ENCODE data around the gene EDAR. TPM values are rescaled to one million over a fixed set of nuclear protein-coding genes. Genes with fewer than 3 reads are reported as not detected.

EDAR gene
- total and polyA plus RNA-seq, 2 of the 4 experiments (the other 2 are of a cell fraction) = not detected

DNA sequence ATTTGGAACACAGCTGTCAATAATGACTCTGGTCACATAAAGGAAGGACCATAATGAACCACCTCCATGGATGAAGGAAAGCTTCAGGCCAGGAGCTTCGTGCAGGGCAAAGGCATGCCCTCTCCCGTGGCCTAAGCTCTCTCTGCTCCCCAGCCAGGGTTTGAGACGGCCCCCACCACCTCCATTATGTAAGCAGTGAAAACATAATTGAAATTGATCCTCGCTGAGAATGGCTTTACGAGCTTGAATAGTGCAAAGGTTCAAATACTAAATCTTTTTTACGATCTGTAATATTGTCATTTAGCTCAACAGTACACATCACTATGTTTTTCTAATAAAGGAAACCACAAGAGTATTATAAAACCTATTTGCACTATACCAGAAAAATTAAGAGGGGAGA, 5.2 kb upstream of the EDAR start:
- H2BK20ac ChIP-seq (ENCODE audit: low read depth, low read length) = no peak overlapping the region

More for the DNA sequence above, 5.2 kb upstream of the EDAR start:
- Histone ChIP-seq H2AFZ (replicated peaks; ENCODE audit: low read length, poor library complexity) (no peak overlapping the region), H3K9ac (ENCODE audit: low read depth, low read length) (no peak overlapping the region), H4K8ac (ENCODE audit: low read depth in 2 of 2, low read length in 2 of 2) (no peak overlapping the region), H2AK9ac (replicated peaks; ENCODE audit: low read depth, low read length, poor library complexity) (no peak overlapping the region), H2BK15ac (ENCODE audit: low read depth, low read length) (no peak overlapping the region), H2AK5ac (ENCODE audit: low read depth, low read length) (no peak overlapping the region), H3K56ac (ENCODE audit: extremely low read depth, insufficient read depth, low read length) (no peak overlapping the region), H3K4me1 (ENCODE audit: control insufficient read depth, insufficient read depth, low read length) (no peaks in the 10 kb centered on the region; the same call in 1 of the 2 replicates), H3K9me1 (ENCODE audit: insufficient read depth, low read length) (no peaks in the 10 kb centered on the region), H3K27me3 (ENCODE audit: control insufficient read depth, insufficient read depth, low read length) (peaks cover 54% of the 10 kb centered on the region), H4K91ac (ENCODE audit: insufficient read depth, low read depth, low read length) (no peak overlapping the region), H2BK120ac (ENCODE audit: low read depth, low read length) (no peak overlapping the region), H3K27ac (ENCODE audit: insufficient read depth, low read length) (no peak overlapping the region), H3K36me3 (ENCODE audit: control insufficient read depth, insufficient read depth, low read length) (no peaks in the 10 kb centered on the region), H3K79me1 (ENCODE audit: low read depth in 1 of 2, low read length in 2 of 2) (no peaks in the 10 kb centered on the region), H4K5ac (ENCODE audit: low read depth, low read length) (no peak overlapping the region), H3K9me3 (ENCODE audit: control insufficient read depth, insufficient read depth, low read length) (no peaks in the 10 kb centered on the region), H3K23ac (ENCODE audit: low read depth, low read length) (no peak overlapping the region), H3K4me2 (ENCODE audit: low read depth, low read length) (no peak overlapping the region), H4K20me1 (ENCODE audit: insufficient read depth, low read length) (no peaks in the 10 kb centered on the region), H3K4ac (ENCODE audit: low read depth, low read length) (no peak overlapping the region), H3K18ac (ENCODE audit: low read depth, low read length) (no peak overlapping the region), H3K4me3 (ENCODE audit: insufficient read depth, low read depth, low read length) (no peak overlapping the region), H2BK5ac (ENCODE audit: low read depth, low read length, poor library complexity, severe bottlenecking) (no peak overlapping the region), H3K14ac (replicated peaks; ENCODE audit: low read depth, low read length) (no peak overlapping the region)
- ATAC-seq (ENCODE audit: low read depth) (no peak), DNase-seq (no peak)
- ChIA-PET CTCF (no interaction called here), POLR2A (ENCODE audit: unreplicated experiment) (no interaction called here)
- intact Hi-C loops (cut with micrococcal nuclease) (no loop called here), dilution Hi-C loops (cut with HindIII; ENCODE audit: low sequenced_read_pairs, unreplicated experiment) (no loop called here), in situ Hi-C loops (cut with MboI; ENCODE audit: low sequenced_read_pairs) (no loop called here)
- no CpG with 5 or more reads among the region's 6 CpGs for WGBS, 2 experiments (ENCODE audit: extremely low coverage in 2 of 2, insufficient read length in 1 of 2)
- BruUV-seq (replicated peaks) = no TSS peak
- TF ChIP-seq MAZ (IDR thresholded peaks at IDR 0.05; ENCODE audit: borderline replicate concordance, low read depth, low read length) (no peak), POLR2A (IDR thresholded peaks at IDR 0.05; ENCODE audit: low read depth, low read length) (no peak)

Measured in IMR-90 (cell line).